Activated naive CD4-positive, alpha-beta T cell treated with anti-CD3 and anti-CD28 coated beads, Interleukin-2, amount 50 U/mL, for 24 hours (primary cell): ENCODE measurements around the gene ETFA.
A peak's percentile ranks its signal among the peaks of the same experiment; 100 is the strongest.

Experiments
- H3K27ac Mint-ChIP-seq: one replicate; pipeline ENCODE4 v1.8.0; 2021; ENCODE audit warnings: mild to moderate bottlenecking, mixed read lengths
- H3K27me3 Mint-ChIP-seq: one replicate; pipeline ENCODE4 v1.8.0; 2021; ENCODE audit warnings: mixed read lengths
- H3K36me3 Mint-ChIP-seq: one replicate; pipeline ENCODE4 v1.8.0; 2021; ENCODE audit warnings: mixed read lengths
- H3K4me1 Mint-ChIP-seq: one replicate; pipeline ENCODE4 v1.8.0; 2021; ENCODE audit warnings: mixed read lengths
- H3K4me3 Mint-ChIP-seq: one replicate; pipeline ENCODE4 v1.8.0; 2021; ENCODE audit warnings: mild to moderate bottlenecking, mixed read lengths
- H3K9me3 Mint-ChIP-seq: one replicate; pipeline ENCODE4 v1.8.0; 2021; ENCODE audit warnings: mixed read lengths

The ETFA gene

DNA sequence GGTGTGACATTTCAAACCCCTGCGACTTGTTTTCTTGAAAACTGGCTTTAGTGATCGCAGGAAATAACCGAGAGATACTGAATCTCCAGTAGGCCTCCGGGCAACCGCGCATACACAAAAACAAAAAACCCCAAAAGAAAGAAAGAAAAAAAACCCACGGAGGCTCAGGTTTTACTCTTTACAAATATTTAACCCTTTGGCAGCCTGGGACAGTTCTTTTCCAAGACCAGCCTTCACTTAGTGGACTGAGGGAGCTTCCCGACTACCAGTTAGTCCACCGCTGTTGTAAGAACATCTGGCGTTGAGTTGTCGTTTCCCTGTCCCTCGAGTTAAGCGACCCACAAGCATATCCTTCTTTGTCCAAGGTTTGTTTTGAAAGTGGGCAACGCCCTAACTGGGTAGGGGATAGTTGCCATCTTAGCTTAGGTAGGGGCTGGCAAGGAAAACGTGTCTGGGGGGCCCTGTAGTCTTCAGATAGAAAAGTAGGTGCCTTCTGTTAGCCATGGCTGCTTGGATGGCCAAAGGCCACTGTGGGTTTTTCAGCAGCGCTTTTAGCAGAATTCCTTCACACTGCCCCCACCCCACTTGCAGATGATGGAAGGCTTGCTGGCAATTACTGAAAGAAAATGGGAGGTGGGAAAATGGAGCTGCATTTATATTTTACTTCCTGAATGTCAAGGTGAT, 32.2 kb upstream of the ETFA start:
- Mint-ChIP-seq H3K27me3 (peaks cover 57% of the 10 kb centered on the region), H3K9me3 (no peaks in the 10 kb centered on the region), H3K36me3 (peaks cover 15% of the 10 kb centered on the region), H3K27ac (peak overlapping the region; percentile 51), H3K4me1 (peaks cover 51% of the 10 kb centered on the region), H3K4me3 (peak overlapping the region; percentile 4)

DNA sequence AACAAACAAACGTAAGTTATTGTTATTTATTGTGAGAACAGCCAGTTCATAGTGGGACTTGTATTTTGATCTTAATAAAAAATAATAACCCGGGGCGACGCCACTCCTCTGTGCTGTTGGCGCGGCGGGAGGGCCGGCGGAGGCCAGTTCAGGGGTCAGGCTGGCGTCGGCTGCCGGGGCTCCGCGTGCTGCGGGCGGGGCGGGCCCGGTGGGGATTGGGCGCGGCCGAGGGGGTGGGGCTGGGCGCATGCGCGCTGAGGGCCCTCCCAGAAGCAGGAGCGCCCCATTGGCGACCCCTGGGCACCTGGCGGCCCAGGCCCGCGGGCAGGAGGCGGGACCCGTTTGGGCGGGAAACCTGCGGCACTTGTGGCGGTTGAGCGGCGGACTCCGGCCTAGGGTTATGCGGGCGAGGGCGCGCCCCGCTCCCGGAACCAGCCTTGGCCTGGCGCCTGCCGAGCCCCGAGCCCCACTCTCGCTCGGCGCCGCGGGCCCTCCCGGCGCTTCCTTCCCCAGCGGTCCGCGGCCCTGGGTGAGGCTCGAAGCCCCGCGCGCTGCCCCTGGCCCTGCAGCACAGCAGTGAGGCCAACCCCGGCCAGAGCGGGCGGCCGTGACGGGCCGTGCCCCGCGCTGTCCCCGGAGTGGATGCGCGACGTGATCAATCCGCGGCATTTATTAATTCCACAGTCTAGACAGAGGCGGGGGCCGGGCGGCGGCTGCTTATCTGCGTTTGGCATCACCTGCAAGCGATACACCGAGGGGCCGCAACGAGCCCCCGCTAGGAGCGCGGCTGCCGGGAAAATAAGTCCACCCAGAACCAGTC, 31.3 kb upstream of the ETFA start:
- Mint-ChIP-seq H3K27me3 (peaks cover 52% of the 10 kb centered on the region), H3K36me3 (peaks cover 6% of the 10 kb centered on the region), H3K4me1 (peaks cover 52% of the 10 kb centered on the region), H3K27ac (no peak overlapping the region), H3K4me3 (peak overlapping the region; percentile 4), H3K9me3 (no peaks in the 10 kb centered on the region)

DNA sequence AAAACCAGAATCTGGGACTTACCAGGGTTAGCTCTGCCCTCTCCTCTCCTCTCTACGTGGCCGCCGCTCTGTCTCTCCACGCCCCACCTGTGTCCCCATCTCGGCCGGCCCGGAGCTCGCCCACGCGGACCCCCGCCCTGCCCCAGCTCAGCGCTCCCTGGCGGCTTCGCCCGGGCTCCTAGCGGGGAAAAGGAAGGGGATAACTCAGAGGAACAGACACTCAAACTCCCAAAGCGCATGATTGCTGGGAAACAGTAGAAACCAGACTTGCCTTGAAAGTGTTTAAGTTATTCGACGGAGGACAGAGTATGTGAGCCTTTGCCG, 30.8 kb upstream of the ETFA start:
- Mint-ChIP-seq H3K4me1 (peaks cover 55% of the 10 kb centered on the region), H3K9me3 (no peaks in the 10 kb centered on the region), H3K27me3 (peaks cover 56% of the 10 kb centered on the region), H3K36me3 (peaks cover 6% of the 10 kb centered on the region), H3K4me3 (peak overlapping the region; percentile 79), H3K27ac (no peak overlapping the region)

DNA sequence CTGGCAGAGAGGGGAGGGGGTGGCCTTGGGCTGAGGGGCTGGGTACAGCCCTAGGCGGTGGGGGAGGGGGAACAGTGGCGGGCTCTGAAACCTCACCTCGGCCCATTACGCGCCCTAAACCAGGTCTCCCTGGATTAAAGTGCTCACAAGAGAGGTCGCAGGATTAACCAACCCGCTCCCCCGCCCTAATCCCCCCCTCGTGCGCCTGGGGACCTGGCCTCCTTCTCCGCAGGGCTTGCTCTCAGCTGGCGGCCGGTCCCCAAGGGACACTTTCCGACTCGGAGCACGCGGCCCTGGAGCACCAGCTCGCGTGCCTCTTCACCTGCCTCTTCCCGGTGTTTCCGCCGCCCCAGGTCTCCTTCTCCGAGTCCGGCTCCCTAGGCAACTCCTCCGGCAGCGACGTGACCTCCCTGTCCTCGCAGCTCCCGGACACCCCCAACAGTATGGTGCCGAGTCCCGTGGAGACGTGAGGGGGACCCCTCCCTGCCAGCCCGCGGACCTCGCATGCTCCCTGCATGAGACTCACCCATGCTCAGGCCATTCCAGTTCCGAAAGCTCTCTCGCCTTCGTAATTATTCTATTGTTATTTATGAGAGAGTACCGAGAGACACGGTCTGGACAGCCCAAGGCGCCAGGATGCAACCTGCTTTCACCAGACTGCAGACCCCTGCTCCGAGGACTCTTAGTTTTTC, 30.2 kb upstream of the ETFA start:
- peak overlapping the region; percentile 79 for H3K4me3 Mint-ChIP-seq
- no peak overlapping the region for H3K27ac Mint-ChIP-seq
- peaks cover 61% of the 10 kb centered on the region for H3K27me3 Mint-ChIP-seq
- peaks cover 7% of the 10 kb centered on the region for H3K36me3 Mint-ChIP-seq
- H3K9me3 Mint-ChIP-seq: no peaks in the 10 kb centered on the region
- H3K4me1 Mint-ChIP-seq: peaks cover 60% of the 10 kb centered on the region

DNA sequence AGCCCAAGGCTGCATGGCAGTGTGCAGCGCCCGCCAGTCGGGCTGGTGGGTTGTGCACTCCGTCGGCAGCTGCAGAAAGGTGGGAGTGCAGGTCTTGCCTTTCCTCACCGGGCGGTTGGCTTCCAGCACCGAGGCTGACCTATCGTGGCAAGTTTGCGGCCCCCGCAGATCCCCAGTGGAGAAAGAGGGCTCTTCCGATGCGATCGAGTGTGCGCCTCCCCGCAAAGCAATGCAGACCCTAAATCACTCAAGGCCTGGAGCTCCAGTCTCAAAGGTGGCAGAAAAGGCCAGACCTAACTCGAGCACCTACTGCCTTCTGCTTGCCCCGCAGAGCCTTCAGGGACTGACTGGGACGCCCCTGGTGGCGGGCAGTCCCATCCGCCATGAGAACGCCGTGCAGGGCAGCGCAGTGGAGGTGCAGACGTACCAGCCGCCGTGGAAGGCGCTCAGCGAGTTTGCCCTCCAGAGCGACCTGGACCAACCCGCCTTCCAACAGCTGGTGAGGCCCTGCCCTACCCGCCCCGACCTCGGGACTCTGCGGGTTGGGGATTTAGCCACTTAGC, 29.6 kb upstream of the ETFA start:
- Mint-ChIP-seq H3K4me1 (peaks cover 62% of the 10 kb centered on the region), H3K36me3 (peaks cover 7% of the 10 kb centered on the region), H3K27ac (no peak overlapping the region), H3K9me3 (no peaks in the 10 kb centered on the region), H3K27me3 (peaks cover 62% of the 10 kb centered on the region), H3K4me3 (peak overlapping the region; percentile 91)

DNA sequence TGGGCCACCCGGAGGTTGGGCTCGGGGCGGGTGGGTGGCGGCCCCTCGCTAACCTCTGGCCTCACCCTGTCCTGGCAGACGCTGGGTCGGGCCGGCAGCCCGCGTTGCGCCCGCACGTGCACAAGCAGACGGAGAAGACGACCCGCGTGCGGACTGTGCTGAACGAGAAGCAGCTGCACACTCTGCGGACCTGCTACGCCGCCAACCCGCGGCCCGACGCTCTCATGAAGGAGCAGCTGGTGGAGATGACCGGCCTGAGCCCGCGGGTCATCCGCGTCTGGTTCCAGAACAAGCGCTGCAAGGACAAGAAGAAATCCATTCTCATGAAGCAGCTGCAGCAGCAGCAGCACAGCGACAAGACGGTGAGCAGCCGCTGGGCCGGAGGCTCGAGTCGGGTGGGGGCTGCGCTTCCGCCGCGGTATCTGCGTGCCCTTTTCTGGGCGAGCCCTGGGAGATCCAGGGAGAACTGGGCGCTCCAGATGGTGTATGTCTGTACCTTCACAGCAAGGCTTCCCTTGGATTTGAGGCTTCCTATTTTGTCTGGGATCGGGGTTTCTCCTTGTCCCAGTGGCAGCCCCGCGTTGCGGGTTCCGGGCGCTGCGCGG, 29.0 kb upstream of the ETFA start:
- H3K4me3 Mint-ChIP-seq: peak overlapping the region; percentile 91
- peaks cover 6% of the 10 kb centered on the region for H3K36me3 Mint-ChIP-seq
- peaks cover 64% of the 10 kb centered on the region for H3K4me1 Mint-ChIP-seq
- peaks cover 62% of the 10 kb centered on the region for H3K27me3 Mint-ChIP-seq
- peak overlapping the region; percentile 73 for H3K27ac Mint-ChIP-seq
- no peaks in the 10 kb centered on the region for H3K9me3 Mint-ChIP-seq

DNA sequence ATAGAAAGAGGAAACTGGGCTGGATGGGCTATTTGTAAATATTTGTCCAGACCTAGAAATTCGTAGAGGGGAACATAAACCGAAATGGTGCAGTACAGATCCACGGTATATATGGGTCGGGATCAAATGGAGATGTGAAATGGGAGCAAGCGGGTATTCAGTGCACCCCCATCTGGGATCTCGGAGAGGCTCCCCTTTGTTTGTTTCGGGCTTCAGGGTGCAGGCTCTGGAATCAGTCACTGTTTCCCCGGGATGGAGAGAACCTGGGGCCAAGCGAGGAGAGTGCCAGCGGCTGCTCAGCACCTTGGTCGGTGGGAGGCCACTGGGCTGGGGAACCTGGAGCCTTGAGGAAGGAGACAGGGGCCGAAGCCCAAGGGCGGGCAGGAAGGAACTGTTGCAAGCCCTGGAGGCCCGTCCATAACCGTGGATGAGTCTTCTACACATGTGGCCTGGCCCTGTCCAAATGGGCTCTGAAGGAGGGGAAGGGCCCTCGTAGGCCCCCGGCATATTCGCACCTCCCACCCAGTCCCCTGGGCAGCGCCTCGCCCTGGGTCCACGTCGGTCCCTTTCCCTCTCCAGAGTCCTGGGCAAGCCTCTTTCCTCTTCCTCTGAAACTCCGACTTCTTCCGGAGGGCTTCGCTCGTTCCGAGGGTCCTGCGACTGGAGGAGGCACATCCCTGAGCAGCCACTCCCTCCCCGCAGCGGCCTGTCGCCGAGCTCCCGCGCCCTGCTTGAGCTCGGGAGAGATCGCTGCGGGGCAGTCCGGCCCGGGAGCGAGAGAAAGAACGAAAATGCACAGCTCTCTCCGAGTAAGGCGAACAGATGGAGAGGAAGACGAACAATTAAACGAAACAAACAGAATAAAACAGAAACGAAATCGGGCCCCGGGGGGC, 28.3 kb upstream of the ETFA start:
- Mint-ChIP-seq H3K27me3 (peaks cover 62% of the 10 kb centered on the region), H3K27ac (peak overlapping the region; percentile 73), H3K4me3 (peak overlapping the region; percentile 91), H3K4me1 (peaks cover 64% of the 10 kb centered on the region), H3K36me3 (peaks cover 4% of the 10 kb centered on the region), H3K9me3 (no peaks in the 10 kb centered on the region)

DNA sequence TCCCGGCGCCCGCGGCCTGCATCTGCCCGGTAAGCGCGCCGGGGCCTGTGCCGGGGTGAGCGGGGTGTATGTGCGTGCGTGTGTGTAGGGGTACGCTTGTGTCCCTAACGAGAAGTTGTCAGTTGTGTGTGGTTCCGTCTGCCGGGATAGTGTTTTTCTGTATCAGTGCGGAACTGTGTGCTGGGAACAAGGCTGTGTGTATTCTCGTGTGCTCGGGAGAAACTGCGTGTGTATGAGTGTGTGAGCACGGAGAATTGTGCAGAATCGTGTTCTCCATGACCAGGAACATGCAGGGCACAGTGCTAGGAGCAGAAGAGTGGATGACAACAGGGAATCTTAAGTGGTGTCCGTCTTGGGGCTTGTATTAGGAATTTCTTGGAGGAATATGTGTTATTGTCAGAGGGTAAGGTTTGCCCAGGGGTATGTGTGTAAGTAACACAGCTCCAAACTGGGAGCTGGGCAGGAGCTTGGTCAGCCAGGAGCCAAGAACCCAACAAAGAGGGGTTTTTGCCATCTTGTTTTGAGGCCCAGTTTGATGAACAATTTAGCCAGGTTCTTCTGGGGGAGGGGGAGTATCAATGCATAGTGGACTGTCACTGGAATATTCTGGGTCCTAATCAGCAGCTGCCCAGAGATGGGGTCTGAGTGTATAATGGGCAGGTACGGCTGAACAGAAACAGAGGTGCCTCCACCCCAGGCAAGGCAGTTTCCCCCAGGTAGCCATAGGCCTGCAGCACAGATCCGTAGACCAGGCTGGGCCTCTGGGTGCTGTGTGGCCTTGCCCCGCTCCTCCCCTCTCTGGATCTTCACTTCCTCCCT, 27.4 kb upstream of the ETFA start:
- H3K36me3 Mint-ChIP-seq: peaks cover 4% of the 10 kb centered on the region
- peak overlapping the region; percentile 8 for H3K27ac Mint-ChIP-seq
- peaks cover 60% of the 10 kb centered on the region for H3K27me3 Mint-ChIP-seq
- H3K9me3 Mint-ChIP-seq: no peaks in the 10 kb centered on the region
- peak overlapping the region; percentile 91 for H3K4me3 Mint-ChIP-seq
- peaks cover 64% of the 10 kb centered on the region for H3K4me1 Mint-ChIP-seq

DNA sequence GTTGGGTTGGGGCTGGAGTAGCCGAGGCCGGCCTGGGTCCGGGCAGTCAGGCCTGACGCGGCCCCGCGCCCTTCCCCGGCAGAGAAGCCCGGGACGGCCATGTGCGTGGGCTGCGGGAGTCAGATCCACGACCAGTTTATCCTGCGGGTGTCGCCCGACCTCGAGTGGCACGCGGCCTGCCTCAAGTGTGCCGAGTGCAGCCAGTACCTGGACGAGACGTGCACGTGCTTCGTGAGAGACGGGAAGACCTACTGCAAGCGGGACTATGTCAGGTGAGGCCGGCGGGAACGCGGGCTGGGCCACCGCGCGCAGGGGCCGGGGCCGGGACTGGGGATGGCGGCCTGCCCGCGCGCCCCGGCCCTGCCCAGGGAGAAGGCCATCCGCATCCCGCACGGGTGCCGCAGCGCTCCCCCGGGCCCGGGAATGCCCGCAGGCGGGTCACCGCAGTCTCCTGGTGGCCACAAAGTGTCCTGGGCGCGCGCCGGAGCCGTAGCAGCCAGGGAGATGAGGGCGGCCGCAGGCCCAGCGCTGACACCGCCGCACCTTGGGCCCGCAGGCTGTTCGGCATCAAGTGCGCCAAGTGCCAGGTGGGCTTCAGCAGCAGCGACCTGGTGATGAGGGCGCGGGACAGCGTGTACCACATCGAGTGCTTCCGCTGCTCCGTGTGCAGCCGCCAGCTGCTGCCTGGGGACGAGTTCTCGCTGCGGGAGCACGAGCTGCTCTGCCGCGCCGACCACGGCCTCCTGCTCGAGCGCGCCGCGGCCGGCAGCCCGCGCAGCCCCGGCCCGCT, 26.6 kb upstream of the ETFA start:
- H3K4me1 Mint-ChIP-seq: peaks cover 56% of the 10 kb centered on the region
- peaks cover 4% of the 10 kb centered on the region for H3K36me3 Mint-ChIP-seq
- no peak overlapping the region for H3K27ac Mint-ChIP-seq
- H3K9me3 Mint-ChIP-seq: no peaks in the 10 kb centered on the region
- peak overlapping the region; percentile 83 for H3K4me3 Mint-ChIP-seq
- H3K27me3 Mint-ChIP-seq: peaks cover 58% of the 10 kb centered on the region

DNA sequence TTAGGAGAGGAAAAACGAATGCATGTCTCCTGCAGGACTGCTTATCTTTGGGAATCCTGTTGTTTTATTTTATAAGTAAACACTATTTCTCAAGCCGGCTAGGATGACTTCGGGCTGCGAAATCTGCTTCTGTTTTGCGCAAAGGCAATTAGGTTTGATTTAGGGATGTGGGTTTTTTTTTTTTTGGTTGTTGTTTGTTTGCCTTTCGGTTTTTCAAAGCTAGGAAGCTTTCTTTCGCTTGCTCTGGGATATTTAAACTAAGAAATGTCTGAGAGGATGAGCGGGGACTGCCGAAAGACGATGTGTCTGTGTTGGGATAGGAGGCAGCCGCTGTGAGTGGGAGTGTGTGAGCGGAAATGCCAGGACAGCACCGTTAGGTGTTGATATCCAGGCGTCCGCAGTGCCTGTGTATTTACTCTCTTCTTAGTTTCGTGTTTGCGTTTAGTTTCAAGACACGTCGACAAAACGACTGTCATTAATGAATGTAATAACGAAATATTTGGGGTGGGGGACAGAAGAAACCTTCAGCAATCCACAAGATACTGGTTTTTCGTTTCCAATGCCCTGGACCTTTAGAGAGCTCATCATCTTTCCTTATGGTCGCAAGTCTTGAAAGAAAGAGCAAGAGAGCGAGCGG, 25.9 kb upstream of the ETFA start:
- Mint-ChIP-seq H3K9me3 (no peaks in the 10 kb centered on the region), H3K36me3 (peaks cover 4% of the 10 kb centered on the region), H3K27ac (peak overlapping the region; percentile 35), H3K4me1 (peaks cover 56% of the 10 kb centered on the region), H3K4me3 (peak overlapping the region; percentile 83), H3K27me3 (peaks cover 60% of the 10 kb centered on the region)

DNA sequence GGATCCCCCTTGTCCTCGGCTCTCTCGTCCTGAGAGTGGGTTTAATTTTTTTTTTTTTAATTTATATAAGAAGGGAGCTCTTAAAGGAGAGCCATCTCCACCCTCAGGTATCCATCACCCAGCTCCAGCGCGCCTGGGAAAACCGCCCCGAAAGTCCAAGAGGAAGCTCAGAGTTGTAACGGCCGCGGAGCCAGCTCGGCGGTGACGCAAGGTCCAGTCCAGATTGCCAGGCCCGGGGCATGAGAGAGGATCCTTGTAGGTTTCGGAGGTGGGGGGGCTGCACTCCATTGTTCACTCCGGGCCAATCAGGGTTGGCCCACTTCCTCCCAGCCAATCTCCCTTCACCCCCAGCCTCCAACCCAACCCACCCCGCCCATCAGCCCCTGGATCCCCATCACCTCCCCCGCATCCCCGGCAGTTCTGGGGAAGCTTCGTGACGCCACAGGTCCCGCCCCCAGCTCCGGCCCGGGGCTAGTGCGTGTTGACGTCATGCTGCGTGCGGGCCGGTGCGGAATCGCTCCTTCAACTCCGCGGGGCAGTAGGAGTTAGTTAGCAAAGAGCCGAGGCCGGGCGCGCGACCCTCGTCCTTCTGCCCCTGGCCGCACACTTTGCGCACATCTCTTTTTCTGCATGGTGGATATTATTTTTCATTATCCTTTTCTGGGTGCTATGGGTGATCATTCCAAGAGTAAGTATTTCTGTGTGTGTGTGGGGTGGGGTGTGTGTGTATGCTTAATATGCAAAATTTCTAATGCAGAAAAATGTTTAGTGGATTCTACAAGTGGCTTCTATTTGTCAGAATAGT, 25.2 kb upstream of the ETFA start, which contains the start of gene ISL2:
Gene ISL2, plus strand, starts transcription at position 520 of the 805 bp plus-strand sequence. Its CDS starts 111 bp downstream, at position 631.
- Mint-ChIP-seq H3K27me3 (peaks cover 53% of the 10 kb centered on the region), H3K4me3 (peak within 1 kb of the TSS; percentile 83), H3K36me3 (peaks cover 4% of the 10 kb centered on the region), H3K27ac (peak within 1 kb of the TSS; percentile 65), H3K4me1 (peaks cover 49% of the 10 kb centered on the region), H3K9me3 (no peaks in the 10 kb centered on the region)
